Left cardiac atrium (tissue), 4 donors: ENCODE data around the gene ACVRL1. TPM values are rescaled to one million over a fixed set of nuclear protein-coding genes. Genes with fewer than 3 reads are reported as not detected.
A peak's percentile ranks its signal among the peaks of the same experiment; 100 is the strongest.

Source experiments
- ATAC-seq, 2 donors: fragments of 200-7000 bp; cut with Tn5 transposase; one replicate each; pipeline ENCODE4 v1.9.1; 2020; ENCODE audit warnings: mild to moderate bottlenecking in 2 of 2, moderate library complexity in 2 of 2
- DNase-seq: peaks from one replicate; pipeline ENCODE4 v3.0.0-alpha.2; 2020
- intact Hi-C, 2 donors: fragments of 100-400 bp; cut with DNase I; formaldehyde crosslinking; loops; one replicate each; pipeline versions ENCODE4 v1.14.1 to v1.15.1; 2022 to 2023
- long read RNA-seq: library from polyadenylated mRNA; unstranded; transcript quantifications from one replicate; pipeline ENCODE4 v2.0.0, GENCODE V29; 2021
- total RNA-seq, 2 donors: library from RNA; stranded (reverse); fragmentation: NEBNext Ultra II Directional; extraction: Animal tissue kit (Norgen Biotek cat#: 25700); gene quantifications; one replicate each; pipeline ENCODE4 v1.2.1, GENCODE V29; 2021
- donor health status: DM: no; HTN: yes; CAD: no.
- donor health status: DM: no; HTN: yes; CAD: no; lungs with severe emphysema.
- donor health status: DM: yes; HTN: yes; CAD: no.
- donor health status: Dilated cardiomyopathy.

ACVRL1 gene
- total RNA-seq, result 10 to 100 TPM; 44.0 to 65.2 TPM
- long read RNA-seq, full-length matches to known transcripts, result 3 of 18 reads
- long read RNA-seq, partial matches to known transcripts, result 3 of 18 reads
- long read RNA-seq, other reads (novel, unspliced or antisense), result 12 of 18 reads

DNA sequence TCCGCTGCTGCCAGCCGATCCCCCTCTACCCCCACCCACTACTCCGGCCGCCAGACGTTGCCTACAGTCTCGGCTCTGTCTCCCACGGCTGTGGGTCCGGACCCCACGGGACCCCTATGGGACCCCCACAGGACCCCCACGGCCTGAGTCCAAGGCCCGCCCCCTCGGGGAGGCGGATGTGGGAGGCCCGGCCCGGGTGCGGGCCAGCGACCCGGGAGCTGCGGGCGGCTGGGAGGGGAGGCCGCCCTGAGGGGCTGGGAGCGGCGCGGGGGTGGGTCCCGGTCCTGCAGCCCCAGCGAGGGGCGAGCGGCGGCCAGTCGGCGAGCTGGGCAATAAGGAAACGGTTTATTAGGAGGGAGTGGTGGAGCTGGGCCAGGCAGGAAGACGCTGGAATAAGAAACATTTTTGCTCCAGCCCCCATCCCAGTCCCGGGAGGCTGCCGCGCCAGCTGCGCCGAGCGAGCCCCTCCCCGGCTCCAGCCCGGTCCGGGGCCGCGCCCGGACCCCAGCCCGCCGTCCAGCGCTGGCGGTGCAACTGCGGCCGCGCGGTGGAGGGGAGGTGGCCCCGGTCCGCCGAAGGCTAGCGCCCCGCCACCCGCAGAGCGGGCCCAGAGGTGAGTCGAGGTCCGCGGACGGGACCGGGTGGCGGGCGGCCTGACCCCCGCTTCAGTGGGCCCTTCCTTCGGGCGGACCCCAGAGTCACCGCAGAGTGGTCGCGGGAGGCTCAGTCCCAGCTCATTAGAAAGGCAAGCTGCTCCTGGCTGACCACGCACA is at the start of gene ACVRL1:
Gene ACVRL1 (plus strand): TSS at position 422 of the 773 bp plus-strand sequence. CDS start 4,971 bp downstream, outside the sequence.
- peak; percentile 66 for DNase-seq
- intact Hi-C loops, result no loop called here
- ATAC-seq, result peak; percentile 8 to 19

DNA sequence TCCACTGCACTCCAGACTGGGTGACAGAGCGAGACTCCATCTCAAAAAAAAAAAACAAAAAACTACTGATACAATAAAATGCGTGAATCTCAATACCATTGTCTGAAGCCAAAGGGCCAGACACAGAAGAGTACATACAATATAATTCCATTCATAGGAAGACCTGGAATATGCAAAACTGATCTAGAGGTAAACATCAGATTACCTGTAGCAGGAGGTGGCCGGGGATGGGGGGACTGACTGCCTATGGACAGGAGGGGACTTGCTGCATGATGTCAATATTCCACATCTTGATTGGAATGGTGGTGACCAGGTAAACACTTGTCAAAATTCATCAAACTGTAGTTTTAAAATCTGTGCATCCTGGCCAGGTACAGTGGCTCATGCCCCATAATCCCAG is 46.3 kb upstream of the ACVRL1 start:
- intact Hi-C loops, result no loop called here
- ATAC-seq (no peak), DNase-seq (no peak)

DNA sequence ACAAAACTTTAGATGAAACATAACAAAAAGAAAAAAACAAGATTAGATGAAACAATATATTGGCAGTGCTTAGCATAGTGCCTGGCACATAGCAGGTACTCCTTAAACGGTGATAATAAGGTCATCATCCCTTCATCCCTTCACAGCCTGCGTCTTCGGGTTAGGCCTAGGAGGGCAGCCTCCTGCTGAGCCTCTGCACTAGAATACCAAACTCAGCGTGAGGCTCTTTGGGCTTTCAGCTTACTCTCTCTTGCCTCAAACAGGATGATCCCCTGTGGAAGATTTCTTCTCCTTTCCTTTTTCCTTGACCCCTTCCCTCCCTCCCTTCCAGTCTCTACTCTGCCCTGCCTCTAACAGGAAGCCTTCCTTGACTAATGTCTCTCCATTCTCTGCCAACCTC is 44.4 kb upstream of the ACVRL1 start:
- no peak for DNase-seq
- ATAC-seq, result no peak
- intact Hi-C loops, result no loop called here

DNA sequence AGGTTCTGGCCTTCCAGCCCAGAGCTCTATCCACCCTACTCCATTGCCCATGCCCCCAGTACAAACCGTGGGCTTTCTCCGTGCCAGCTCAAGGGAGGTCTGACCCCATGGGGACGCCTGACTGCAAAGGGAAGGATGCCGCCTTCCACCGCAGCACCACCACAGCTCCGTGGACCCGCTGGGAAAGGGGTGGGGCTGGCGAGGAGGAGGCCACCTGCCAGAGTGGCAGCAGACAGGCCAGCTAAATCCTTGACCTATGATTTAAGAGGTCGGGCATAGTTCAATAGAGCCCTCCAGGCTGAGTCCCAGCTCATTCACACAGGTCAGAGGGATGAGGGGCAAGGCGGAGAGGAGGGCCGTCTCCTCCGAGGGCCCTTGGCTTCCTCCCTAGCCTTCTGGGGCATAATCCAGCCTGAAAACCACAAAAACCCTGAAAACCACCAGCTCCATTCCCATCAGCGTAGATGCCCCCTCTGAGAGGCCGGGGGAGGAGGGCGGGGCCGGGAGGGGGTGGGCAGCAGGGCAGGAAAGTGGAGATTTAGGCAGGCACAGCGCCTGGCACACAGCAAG is 43.9 kb upstream of the ACVRL1 start:
- DNase-seq (no peak), ATAC-seq (peak; percentile 3 to 7)
- intact Hi-C loops, result no loop called here

DNA sequence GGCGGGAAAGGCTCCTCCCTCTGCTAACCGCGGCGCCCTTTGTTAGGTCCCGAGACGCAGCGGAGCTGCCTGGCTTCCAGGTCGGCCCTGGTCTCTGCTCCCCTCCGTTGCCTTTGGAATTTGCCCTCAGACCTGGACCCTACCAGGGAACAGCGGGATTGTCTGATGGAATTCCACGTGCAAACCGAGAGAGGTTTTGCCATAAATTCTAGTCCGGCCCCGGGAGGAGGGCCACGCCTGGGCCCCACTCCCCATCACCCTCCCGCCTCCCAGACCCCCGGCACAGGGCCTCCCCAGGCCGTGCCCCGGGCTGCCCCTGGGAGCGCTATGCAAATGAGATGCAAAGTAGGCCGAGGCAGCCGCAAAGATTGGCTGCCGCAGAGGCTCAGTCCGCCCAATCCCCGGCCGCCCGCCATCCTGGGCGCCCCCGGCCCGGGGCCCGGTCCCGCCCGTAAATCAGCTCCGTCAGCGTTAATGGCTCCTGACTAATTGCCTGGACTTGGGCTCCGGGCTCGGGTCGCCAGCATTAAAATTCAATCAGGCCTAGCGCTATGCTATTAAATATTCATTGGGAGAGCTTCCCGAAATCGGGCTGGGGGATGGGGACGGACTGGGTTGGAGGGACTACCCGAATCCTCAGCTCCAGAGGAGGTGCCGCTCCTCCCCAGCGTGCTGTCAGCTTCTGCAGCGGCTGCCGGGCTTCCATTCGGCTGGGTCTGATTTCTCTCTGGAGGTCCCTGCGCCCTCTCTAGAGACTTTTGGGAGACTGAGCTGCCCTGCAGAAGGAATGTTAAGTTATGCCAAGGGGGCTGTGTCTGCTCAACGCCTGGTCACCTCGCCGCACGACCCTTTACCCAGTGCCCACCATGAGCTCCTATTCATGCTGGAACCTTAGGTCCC is 43.1 kb upstream of the ACVRL1 start:
- DNase-seq (no peak), ATAC-seq (peak; percentile 71 to 78)
- intact Hi-C loops, result no loop called here

DNA sequence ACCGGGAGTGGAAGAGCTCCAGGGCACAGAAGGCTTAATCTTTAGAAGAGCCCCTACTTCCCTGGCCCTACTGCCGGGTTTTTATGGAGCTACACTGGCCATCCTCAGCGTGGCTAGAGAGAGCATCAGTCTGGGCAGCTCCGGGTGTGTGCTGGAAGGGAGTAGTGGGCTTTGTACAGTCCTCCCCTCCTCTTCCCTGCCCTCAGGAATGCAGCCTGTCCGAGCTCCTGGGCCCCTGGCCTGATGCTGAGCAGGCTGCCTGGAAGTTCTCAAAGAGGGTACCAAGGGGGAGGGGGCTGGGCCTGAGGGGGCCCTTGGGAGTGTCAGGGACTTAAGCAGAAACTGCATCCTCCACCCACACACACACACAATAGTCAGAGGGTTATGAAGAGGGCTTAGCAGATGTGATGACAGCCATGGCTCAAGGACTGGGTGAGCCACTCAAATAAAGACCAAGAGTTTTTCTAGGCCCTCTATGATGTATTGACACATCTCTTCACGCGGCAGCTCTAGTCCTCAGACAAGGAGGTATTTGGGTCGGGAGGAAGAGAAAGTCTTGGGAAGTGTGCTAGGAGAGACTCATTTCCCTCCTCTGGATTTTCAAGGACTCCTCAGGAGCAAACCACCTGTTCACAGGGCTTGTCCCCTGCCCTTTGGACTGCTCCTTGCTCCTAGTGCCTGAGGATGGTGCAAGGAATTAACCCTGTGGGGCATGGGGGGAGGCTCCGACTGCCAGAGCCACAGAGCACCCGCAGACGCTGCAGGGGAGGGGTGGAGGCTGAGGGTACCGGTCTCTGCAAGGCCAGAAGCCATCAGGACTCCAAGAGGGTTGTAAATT is 42.3 kb upstream of the ACVRL1 start:
- ATAC-seq, result no peak
- intact Hi-C loops, result no loop called here
- no peak for DNase-seq

DNA sequence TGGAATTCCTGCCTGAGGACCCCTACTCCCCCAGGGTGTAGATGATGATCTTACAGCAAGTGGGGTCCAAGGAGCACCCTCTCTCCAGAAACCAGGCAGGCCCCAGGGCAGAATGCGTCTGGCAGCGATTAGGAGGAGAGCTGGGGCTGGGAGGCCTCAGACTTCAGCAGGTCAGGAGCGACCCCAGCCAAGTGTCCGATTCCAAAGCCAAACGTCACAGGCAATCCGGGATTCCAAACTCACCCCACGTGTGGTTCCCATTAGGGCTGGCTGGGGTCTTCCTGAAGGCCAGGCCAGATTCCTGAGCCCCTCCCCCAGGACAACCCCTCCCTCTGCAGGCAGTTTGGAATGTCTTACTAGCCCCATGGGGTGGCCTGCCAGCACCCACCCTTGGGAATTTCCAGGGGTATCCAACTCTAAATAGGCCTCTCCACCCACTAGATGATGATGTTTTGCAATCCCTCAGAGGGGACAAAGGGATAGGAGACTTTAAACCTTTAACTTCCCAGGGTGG is 41.5 kb upstream of the ACVRL1 start:
- intact Hi-C loops, result no loop called here
- ATAC-seq, result no peak
- DNase-seq, result no peak

DNA sequence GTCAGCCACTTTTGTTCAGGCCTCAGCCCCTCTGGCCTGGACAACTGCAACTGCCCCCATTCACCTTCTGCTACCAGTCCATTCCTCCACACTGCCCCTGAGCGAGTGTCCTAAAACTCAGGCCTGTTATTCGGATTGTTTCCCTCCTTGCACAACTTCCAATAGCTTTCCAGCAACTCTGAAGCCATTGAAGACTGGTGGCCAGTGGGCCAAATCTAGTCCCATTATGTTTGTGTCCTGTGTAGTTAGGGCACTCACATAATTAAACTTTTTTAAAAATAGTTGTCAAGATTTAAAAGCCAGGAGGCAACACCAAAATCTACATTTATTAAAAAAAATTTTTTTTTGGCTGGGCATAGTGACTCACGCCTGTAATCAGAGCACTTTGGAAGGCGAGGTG is 41.0 kb upstream of the ACVRL1 start:
- ATAC-seq, result no peak
- no peak for DNase-seq
- intact Hi-C loops, result no loop called here

DNA sequence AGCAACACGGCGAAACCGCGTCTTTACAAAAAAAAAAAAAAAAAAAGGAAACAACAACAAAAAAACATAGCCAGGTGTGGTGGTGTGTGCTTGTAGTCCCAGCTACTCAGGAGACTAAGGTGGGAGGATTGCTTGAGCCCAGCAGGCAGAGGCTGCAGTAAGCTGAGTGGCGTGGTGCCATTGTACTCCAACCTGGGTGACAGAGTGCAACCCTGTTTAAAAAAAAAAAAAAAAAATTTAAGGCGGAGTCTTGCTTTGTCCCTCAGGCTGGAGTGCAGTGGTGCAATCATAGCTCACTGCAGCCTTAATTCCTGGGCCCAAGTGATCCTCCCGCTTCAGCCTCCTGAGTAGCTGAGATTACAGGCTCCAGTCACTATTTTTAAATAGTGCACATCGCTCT is 40.5 kb upstream of the ACVRL1 start:
- ATAC-seq (no peak), DNase-seq (no peak)
- intact Hi-C loops, result no loop called here

DNA sequence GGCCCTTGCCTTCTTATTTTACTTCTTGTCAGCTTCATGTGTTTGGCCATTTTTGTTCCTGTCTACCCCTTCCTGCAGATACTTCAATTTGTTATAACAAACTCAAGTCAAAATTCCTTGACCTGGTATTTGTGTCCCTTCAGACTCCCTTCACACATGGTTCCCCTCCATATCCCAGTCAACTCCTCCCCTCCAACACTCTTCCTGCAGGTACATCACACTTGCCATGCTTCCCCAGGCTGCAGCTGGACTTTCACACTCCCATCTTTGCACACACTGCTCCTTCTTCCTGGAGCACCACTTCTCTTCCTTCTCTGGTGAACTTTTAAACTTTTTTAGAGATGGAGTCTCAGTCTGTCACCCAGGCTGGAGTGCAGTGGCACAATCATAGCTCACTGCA is 39.9 kb upstream of the ACVRL1 start:
- DNase-seq, result no peak
- intact Hi-C loops, result no loop called here
- ATAC-seq, result no peak

DNA sequence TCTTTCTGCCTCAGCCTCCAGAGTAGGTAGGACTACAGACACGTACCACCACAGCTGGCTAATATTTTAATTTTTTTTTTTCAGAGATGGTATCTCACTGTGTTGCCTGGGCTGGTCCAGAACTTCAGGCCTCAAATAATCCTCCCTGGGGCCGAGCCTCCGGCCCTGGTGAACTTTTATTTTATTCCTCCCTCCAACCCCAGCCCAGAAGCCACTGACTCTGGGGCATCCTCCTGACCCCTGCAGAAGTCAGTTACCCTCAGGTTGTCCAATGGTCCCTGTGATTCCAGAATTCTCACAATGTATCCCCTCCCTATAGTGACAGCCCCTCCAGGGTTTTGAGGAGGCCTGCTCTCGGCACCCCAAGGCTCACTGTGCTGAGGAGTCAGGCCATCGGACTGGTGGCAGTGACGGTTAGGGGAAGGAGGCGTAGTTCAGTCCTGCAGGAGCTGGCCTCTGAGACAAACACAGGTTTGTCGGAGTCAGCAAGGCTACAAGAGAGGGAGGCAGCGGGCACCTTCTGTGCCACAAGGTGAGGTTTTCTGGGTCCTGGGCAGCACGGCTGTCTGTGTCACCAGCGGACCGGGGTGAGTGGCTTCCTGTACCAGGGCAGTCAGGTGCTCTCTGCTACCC is 39.4 kb upstream of the ACVRL1 start:
- no peak for ATAC-seq
- intact Hi-C loops, result no loop called here

DNA sequence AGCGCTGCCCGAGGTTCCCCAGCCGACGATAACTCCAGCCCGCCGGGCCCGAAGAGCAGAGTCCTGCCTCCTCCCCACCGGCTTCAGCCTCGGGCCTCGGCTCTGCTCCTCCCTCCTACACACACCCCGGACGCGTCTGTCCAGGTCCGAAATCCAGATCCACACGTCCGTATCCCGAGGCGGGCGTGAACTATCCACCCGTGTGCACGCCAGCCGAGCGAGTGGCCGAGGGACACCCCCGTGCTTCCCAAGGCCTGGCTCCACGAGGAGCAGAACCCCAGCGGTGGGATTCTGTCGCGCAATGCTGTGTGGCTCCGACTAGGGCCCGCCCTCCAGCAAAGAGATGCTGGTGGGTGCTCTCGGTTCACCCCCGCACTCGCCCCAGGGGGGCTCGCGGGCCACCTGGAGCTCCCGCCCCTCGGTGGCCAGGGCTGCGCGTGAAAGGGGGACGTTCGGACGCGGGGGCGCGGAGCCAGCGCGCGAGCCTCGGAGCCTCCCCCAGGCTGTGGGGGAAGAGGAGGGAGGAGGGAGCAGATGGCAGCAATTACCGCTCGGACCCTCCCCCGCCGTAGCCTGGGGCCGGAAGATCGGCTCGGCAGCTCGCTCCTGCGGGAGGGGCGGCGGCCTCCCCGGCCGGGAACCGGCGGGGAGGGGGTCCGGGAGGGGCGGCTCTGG is 38.3 kb upstream of the ACVRL1 start:
- peak; percentile 27 to 47 for ATAC-seq
- DNase-seq, result no peak
- intact Hi-C loops, result no loop called here

More for the DNA sequence above, 39.4 kb upstream of the ACVRL1 start:
- DNase-seq, result no peak

DNA sequence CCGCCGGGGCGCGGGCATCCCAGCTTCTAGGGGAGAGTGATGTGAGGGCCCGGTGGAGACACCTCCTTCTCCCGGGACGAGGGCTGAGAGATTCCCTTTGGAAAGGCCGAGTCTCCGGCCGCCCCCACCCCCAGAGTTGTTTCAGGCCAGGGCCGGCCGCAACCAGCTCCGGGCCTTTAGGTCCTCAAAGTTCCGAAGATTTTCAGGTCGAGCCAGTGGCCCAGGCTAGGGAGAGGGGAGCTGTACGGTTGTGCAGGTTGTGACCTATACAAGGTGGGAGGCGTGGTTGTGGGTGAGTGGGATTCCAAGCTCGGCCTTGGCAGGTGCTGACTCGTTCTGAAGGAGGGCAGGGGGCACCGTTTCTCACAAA is 37.8 kb upstream of the ACVRL1 start:
- intact Hi-C loops, result no loop called here
- peak in 1 of 2 donors; percentile 3 for ATAC-seq
- no peak for DNase-seq

DNA sequence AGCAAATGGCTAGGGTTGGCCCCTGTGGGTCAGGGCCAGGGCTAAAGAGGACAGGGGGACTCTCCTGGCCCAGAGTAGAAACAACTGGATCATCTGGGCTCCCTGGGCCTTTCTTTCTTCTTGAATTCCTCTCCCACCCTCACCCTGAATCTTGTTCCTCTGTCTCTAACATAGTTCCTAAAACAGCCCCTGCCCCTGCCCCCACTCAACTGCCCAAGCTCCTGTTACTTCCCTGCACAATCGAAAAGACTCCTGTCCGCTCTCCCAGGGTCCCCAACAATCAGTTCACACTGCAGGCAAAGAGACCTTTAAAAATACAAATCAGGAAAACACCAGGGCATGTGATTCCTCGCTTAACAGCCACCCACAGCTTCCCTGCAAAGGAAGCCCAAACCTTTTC is 37.4 kb upstream of the ACVRL1 start:
- peak in 1 of 2 donors; percentile 7 for ATAC-seq
- intact Hi-C loops, result no loop called here
- no peak for DNase-seq

DNA sequence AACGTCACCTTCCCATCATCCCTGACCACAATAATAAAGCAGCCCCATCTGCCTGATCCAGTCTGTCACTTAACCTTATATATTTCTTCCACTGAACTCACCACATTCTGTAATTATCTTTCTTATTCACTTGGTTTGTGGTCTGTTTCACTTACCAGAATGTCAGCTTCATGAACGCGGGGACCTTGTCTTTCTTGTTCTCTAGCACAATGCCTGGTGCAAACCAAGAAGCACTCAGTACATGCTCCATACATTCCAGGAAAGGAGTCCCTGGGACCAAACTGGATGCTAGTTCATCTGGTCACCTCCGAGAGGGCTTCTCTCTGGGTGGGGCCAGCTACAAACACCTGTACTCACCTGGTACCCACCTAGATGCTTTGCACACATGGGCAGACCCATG is 36.8 kb upstream of the ACVRL1 start:
- no peak for ATAC-seq
- no peak for DNase-seq
- intact Hi-C loops, result no loop called here

DNA sequence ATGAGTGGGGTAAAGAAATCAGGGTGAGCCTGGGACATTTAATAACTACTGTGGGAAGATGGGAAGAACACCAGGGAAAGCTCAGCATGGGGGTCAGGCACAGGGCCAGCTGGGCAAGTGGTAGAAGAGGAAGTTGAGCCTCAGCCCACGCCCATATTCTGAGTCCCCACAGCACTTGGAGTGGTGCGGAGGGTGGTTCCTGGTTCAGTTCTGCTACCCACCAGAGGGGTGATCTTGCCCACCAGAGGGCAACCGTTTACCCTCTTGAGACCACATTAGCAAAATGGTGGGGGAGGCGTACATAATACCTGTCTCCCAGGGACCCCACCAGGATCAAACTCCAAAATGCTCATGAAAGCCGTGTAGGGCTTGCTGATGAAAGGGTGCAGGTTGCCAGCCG is 36.2 kb upstream of the ACVRL1 start:
- intact Hi-C loops, result no loop called here
- ATAC-seq (peak in 1 of 2 donors; percentile 40), DNase-seq (peak; percentile 58)

DNA sequence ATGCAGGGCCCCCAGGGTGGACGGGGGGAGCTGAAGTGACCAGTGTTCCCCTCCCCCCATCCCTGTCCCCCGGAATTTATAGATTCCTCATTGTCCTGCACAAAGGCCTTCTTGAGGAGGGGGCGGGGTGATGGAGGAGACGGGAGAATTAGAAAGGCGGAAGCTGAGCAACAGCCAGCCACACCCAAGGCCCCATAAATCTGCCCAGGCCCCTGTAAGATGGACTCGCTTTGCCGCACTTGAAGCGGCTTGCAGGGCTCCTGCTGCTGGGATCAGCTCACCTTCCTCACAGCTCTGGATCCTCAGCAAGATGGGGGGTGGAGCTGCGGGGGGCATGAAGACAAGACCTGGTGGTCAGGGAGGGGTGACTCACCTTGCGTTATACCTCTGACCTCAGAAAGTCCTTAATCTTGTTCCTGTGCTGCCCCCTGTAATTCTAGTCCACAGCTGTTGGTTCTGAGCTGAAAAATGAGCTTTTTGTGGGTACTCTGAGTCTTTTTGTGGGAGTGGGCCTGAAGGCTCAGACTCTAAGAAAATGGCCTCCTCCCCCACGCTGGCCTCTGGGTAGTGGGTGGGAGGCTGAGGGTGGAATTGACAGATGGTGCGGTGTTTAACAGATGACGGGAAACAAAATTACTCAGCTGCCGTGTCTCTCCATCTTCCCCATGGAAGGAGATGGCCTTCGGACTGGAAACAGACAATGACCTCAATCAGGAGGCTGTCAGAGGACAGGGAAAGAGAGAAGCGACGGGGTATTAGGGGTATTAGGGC is 35.2 kb upstream of the ACVRL1 start:
- DNase-seq (no peak), ATAC-seq (no peak)
- intact Hi-C loops, result no loop called here
